Measurements from ENCODE around the gene ZFP36.

ZFP36 gene

GRCh38 chr19:39432677-39433025 lies 26.0 kb downstream of the ZFP36 start:
- Histone ChIP-seq H2BK120ac (ENCODE audit: low read depth, low read length) (no peak overlapping the region), H3K23ac (ENCODE audit: low read depth, low read length, poor library complexity) (no peak overlapping the region), H3K36me3 (replicated peaks in 1 of 2; ENCODE audit: control insufficient read depth in 2 of 2, insufficient read depth in 2 of 2, low read length in 2 of 2) (peaks cover 29 to 31% of the 10 kb centered on the region in 2 donors), H2BK15ac (ENCODE audit: low read length) (no peak overlapping the region), H2BK12ac (ENCODE audit: low read length) (no peak overlapping the region), H3K27me3 (ENCODE audit: control insufficient read depth in 3 of 3, insufficient read depth in 3 of 3, low read depth in 1 of 3, low read length in 3 of 3) (no peaks in the 10 kb centered on the region), H3K27ac (replicated peaks; ENCODE audit: low read length) (no peak overlapping the region), H3K18ac (ENCODE audit: low read length) (no peak overlapping the region), H3K79me1 (ENCODE audit: low read depth, low read length) (peaks cover 11% of the 10 kb centered on the region), H3K4me2 (ENCODE audit: insufficient read depth, low read length, poor library complexity, severe bottlenecking) (no peak overlapping the region), H4K8ac (ENCODE audit: low read depth, low read length) (no peak overlapping the region), H2BK5ac (ENCODE audit: low read length) (no peak overlapping the region), H3K4me3 (ENCODE audit: low read length in 2 of 2) (no peak overlapping the region), H4K91ac (ENCODE audit: low read depth, low read length, poor library complexity) (no peak overlapping the region), H3K9ac (ENCODE audit: low read depth, low read length, poor library complexity) (no peak overlapping the region), H2AFZ (ENCODE audit: low read length) (no peak overlapping the region), H2AK5ac (ENCODE audit: low read depth, low read length) (no peak overlapping the region), H3K4me1 (ENCODE audit: control insufficient read depth in 2 of 2, insufficient read depth in 1 of 2, low read depth in 1 of 2, low read length in 2 of 2) (peaks cover 13 to 19% of the 10 kb centered on the region in 2 donors), H3K4ac (ENCODE audit: low read length) (no peak overlapping the region), H3K14ac (ENCODE audit: low read length) (no peak overlapping the region), H3K9me3 (replicated peaks in 1 of 2; ENCODE audit: control insufficient read depth in 2 of 2, insufficient read depth in 1 of 2, low read depth in 1 of 2, low read length in 2 of 2) (no peaks in the 10 kb centered on the region)
- WGBS, 2 donors (ENCODE audit: extremely low coverage in 2 of 2, insufficient read length in 2 of 2, insufficient replicate concordance in 1 of 2): no CpG with 5 or more reads among the region's 8 CpGs
- DNase-seq (ENCODE audit: low spot score): no peak

- WGBS, 2 donors (ENCODE audit: extremely low coverage in 2 of 2, insufficient read length in 2 of 2, insufficient replicate concordance in 1 of 2): no CpG with 5 or more reads among the region's 8 CpGs
- H2BK120ac ChIP-seq (ENCODE audit: low read depth, low read length): no peak overlapping the region
- H3K27me3 ChIP-seq (ENCODE audit: control insufficient read depth in 3 of 3, insufficient read depth in 3 of 3, low read depth in 1 of 3, low read length in 3 of 3): no peaks in the 10 kb centered on the region
- H3K18ac ChIP-seq (ENCODE audit: low read length): no peak overlapping the region
- H2AK5ac ChIP-seq (ENCODE audit: low read depth, low read length): no peak overlapping the region
- H2BK15ac ChIP-seq (ENCODE audit: low read length): no peak overlapping the region
- H3K4me3 ChIP-seq (ENCODE audit: low read length in 2 of 2): peak overlapping the region; percentile 8 to 22
- peaks cover 6 to 14% of the 10 kb centered on the region in 2 donors for H3K4me1 ChIP-seq (ENCODE audit: control insufficient read depth in 2 of 2, insufficient read depth in 1 of 2, low read depth in 1 of 2, low read length in 2 of 2)
- H3K14ac ChIP-seq (ENCODE audit: low read length): no peak overlapping the region
- H3K9me3 ChIP-seq (replicated peaks in 1 of 2; ENCODE audit: control insufficient read depth in 2 of 2, insufficient read depth in 1 of 2, low read depth in 1 of 2, low read length in 2 of 2): no peaks in the 10 kb centered on the region
- H3K23ac ChIP-seq (ENCODE audit: low read depth, low read length, poor library complexity): no peak overlapping the region
- no peak for DNase-seq (ENCODE audit: low spot score)
- no peak overlapping the region for H2BK12ac ChIP-seq (ENCODE audit: low read length)
- H4K8ac ChIP-seq (ENCODE audit: low read depth, low read length): no peak overlapping the region
- H3K79me1 ChIP-seq (ENCODE audit: low read depth, low read length): peaks cover 11% of the 10 kb centered on the region
- no peak overlapping the region for H2AFZ ChIP-seq (ENCODE audit: low read length)
- no peak overlapping the region for H3K4ac ChIP-seq (ENCODE audit: low read length)
- no peak overlapping the region for H3K4me2 ChIP-seq (ENCODE audit: insufficient read depth, low read length, poor library complexity, severe bottlenecking)
- H3K9ac ChIP-seq (ENCODE audit: low read depth, low read length, poor library complexity): no peak overlapping the region
- H3K36me3 ChIP-seq (replicated peaks in 1 of 2; ENCODE audit: control insufficient read depth in 2 of 2, insufficient read depth in 2 of 2, low read length in 2 of 2): peaks cover 29 to 31% of the 10 kb centered on the region in 2 donors
- H3K27ac ChIP-seq (replicated peaks; ENCODE audit: low read length): no peak overlapping the region
- no peak overlapping the region for H2BK5ac ChIP-seq (ENCODE audit: low read length)
- H4K91ac ChIP-seq (ENCODE audit: low read depth, low read length, poor library complexity): no peak overlapping the region
These were observed 26.9 kb downstream of the ZFP36 start for GRCh38 chr19:39433480-39434079.

- no peak overlapping the region for H3K4ac ChIP-seq (ENCODE audit: low read length)
- no peaks in the 10 kb centered on the region for H3K27me3 ChIP-seq (ENCODE audit: control insufficient read depth in 3 of 3, insufficient read depth in 3 of 3, low read depth in 1 of 3, low read length in 3 of 3)
- no peaks in the 10 kb centered on the region for H3K9me3 ChIP-seq (replicated peaks in 1 of 2; ENCODE audit: control insufficient read depth in 2 of 2, insufficient read depth in 1 of 2, low read depth in 1 of 2, low read length in 2 of 2)
- no peak overlapping the region for H3K18ac ChIP-seq (ENCODE audit: low read length)
- H2BK12ac ChIP-seq (ENCODE audit: low read length): no peak overlapping the region
- H3K4me1 ChIP-seq (ENCODE audit: control insufficient read depth in 2 of 2, insufficient read depth in 1 of 2, low read depth in 1 of 2, low read length in 2 of 2): peaks cover 3 to 9% of the 10 kb centered on the region in 2 donors
- no peak overlapping the region for H3K27ac ChIP-seq (replicated peaks; ENCODE audit: low read length)
- no peak overlapping the region for H2BK15ac ChIP-seq (ENCODE audit: low read length)
- no peak overlapping the region for H2BK5ac ChIP-seq (ENCODE audit: low read length)
- peak overlapping the region in 1 of 2 donors; percentile 68 for H3K4me3 ChIP-seq (ENCODE audit: low read length in 2 of 2)
- H3K4me2 ChIP-seq (ENCODE audit: insufficient read depth, low read length, poor library complexity, severe bottlenecking): peak overlapping the region; percentile 44
- H2AK5ac ChIP-seq (ENCODE audit: low read depth, low read length): no peak overlapping the region
- no peak overlapping the region for H3K23ac ChIP-seq (ENCODE audit: low read depth, low read length, poor library complexity)
- no peak overlapping the region for H3K14ac ChIP-seq (ENCODE audit: low read length)
- H4K8ac ChIP-seq (ENCODE audit: low read depth, low read length): no peak overlapping the region
- no peak overlapping the region for H2BK120ac ChIP-seq (ENCODE audit: low read depth, low read length)
- no CpG with 5 or more reads among the region's 10 CpGs for WGBS, 2 donors (ENCODE audit: extremely low coverage in 2 of 2, insufficient read length in 2 of 2, insufficient replicate concordance in 1 of 2)
- no peak overlapping the region for H4K91ac ChIP-seq (ENCODE audit: low read depth, low read length, poor library complexity)
- peaks cover 29 to 31% of the 10 kb centered on the region in 2 donors for H3K36me3 ChIP-seq (replicated peaks in 1 of 2; ENCODE audit: control insufficient read depth in 2 of 2, insufficient read depth in 2 of 2, low read length in 2 of 2)
- no peak overlapping the region for H3K9ac ChIP-seq (ENCODE audit: low read depth, low read length, poor library complexity)
- no peak for DNase-seq (ENCODE audit: low spot score)
- peaks cover 11% of the 10 kb centered on the region for H3K79me1 ChIP-seq (ENCODE audit: low read depth, low read length)
- H2AFZ ChIP-seq (ENCODE audit: low read length): no peak overlapping the region
These were observed 27.8 kb downstream of the ZFP36 start for GRCh38 chr19:39434123-39435076.

Data from neuronal stem cell (in vitro differentiated cells).